Epithelial cell of proximal tubule (primary cell): Measurements from ENCODE around the gene MGAT4A. TPM values are rescaled to one million over a fixed set of nuclear protein-coding genes. Genes with fewer than 3 reads are reported as not detected.

Experiments
- DNase-seq: peaks from one replicate; pipeline ENCODE4 v3.0.0-alpha.2; 2011; ENCODE audit warnings: low read depth
- H3K4me3 ChIP-seq: 2 replicates; pipeline ENCODE4 v1.5.1; 2011; ENCODE audit warnings: low read depth, mild to moderate bottlenecking, low read length
- CTCF ChIP-seq: conservative IDR thresholded peaks from 2 replicates; pipeline ENCODE4 v1.5.1; 2012; ENCODE audit warnings: low read depth, mild to moderate bottlenecking, low read length
- total RNA-seq: library from RNA; depleted of rRNA; stranded (reverse); fragments of >200 nt; gene quantifications from 2 replicates; pipeline ENCODE4 v1.2.3, GENCODE V29; 2015

MGAT4A gene
- total RNA-seq, 1 donor from 2014 or later = 4.4 TPM

- DNase-seq = no peak
- no peak for TF ChIP-seq CTCF
- H3K4me3 ChIP-seq = no peak overlapping the region
Measured at GRCh38 chr2:98750593-98751282, 19.8 kb upstream of the MGAT4A start.

GRCh38 chr2:98749066-98749450 is 18.1 kb upstream of the MGAT4A start:
- no peak overlapping the region for H3K4me3 ChIP-seq
- no peak for TF ChIP-seq CTCF
- DNase-seq = no peak

- H3K4me3 ChIP-seq = no peak overlapping the region
- no peak for TF ChIP-seq CTCF
- no peak for DNase-seq
Measured at GRCh38 chr2:98748292-98749065, 17.5 kb upstream of the MGAT4A start.

GRCh38 chr2:98747888-98748287 is 17.0 kb upstream of the MGAT4A start:
- H3K4me3 ChIP-seq = no peak overlapping the region
- DNase-seq = no peak
- no peak for TF ChIP-seq CTCF

GRCh38 chr2:98746426-98746825 is 15.5 kb upstream of the MGAT4A start:
- H3K4me3 ChIP-seq = no peak overlapping the region
- no peak for DNase-seq
- TF ChIP-seq CTCF = no peak

GRCh38 chr2:98744595-98744994 is 13.7 kb upstream of the MGAT4A start:
- H3K4me3 ChIP-seq = no peak overlapping the region
- no peak for TF ChIP-seq CTCF
- no peak for DNase-seq
